PC-3 (cell line): Measurements from ENCODE around the gene FAM81B. TPM values are rescaled to one million over a fixed set of nuclear protein-coding genes. Genes with fewer than 3 reads are reported as not detected.

Experiments used
- ATAC-seq: fragments of 200-7000 bp; cut with Tn5 transposase; 2 replicates; pipeline ENCODE4 v1.9.1; 2020; ENCODE audit warnings: mild to moderate bottlenecking, moderate library complexity
- BruUV-seq: library from RNA; stranded (reverse); fragments of 400-500 nt; replicated peaks from 2 replicates; lab custom pipeline; 2021; lab: Mats Ljungman, UMichigan
- CTCF ChIA-PET: fragments of 300-600 bp; sonication (Branson Sonifier 250); formaldehyde crosslinking; loops from one replicate; lab custom pipeline; 2022; ENCODE audit warnings: antibody characterized with exemption; lab: Charles Lee
- POLR2A ChIA-PET: fragments of 300-600 bp; sonication (Branson Sonifier 250); formaldehyde crosslinking; loops from one replicate; lab custom pipeline; 2022; ENCODE audit warnings: antibody characterized with exemption; ENCODE audit not compliant: unreplicated experiment; lab: Charles Lee
- DNase-seq: peaks from one replicate; pipeline ENCODE4 v3.0.0-alpha.2; 2015
- H2AFZ ChIP-seq: fragments of 300-600 bp; sonication (generic); 2 replicates; pipeline ENCODE4 v1.6.0; 2016; ENCODE audit warnings: antibody characterized with exemption, low read length
- H3F3A ChIP-seq: fragments of 300-600 bp; sonication (generic); one replicate; pipeline ENCODE4 v1.6.0; 2017; ENCODE audit warnings: antibody characterized with exemption, low read length, control low read depth, mild to moderate bottlenecking; ENCODE audit not compliant: unreplicated experiment
- H3K27ac ChIP-seq: fragments of 300-600 bp; sonication (generic); 2 replicates; pipeline ENCODE4 v1.5.1; 2016; ENCODE audit warnings: mild to moderate bottlenecking, low read length
- H3K27me3 ChIP-seq: fragments of 300-600 bp; sonication (generic); 2 replicates; pipeline ENCODE4 v1.6.1; 2016; ENCODE audit warnings: low read length, mixed read lengths
- H3K36me3 ChIP-seq: fragments of 300-600 bp; sonication (generic); 2 replicates; pipeline ENCODE4 v1.6.1; 2016; ENCODE audit warnings: low read depth, mixed run types, low read length, mixed read lengths
- H3K4me1 ChIP-seq: fragments of 300-600 bp; sonication (generic); 2 replicates; pipeline ENCODE4 v1.5.1; 2016; ENCODE audit warnings: low read length; ENCODE audit not compliant: insufficient read depth
- H3K4me2 ChIP-seq: fragments of 300-600 bp; sonication (generic); 2 replicates; pipeline ENCODE4 v1.6.0; 2016; ENCODE audit warnings: low read length
- H3K4me3 ChIP-seq: fragments of 300-600 bp; sonication (generic); 2 replicates; pipeline ENCODE4 v1.5.1; 2016; ENCODE audit warnings: mild to moderate bottlenecking, low read length, mixed read lengths
- H3K79me2 ChIP-seq: fragments of 300-600 bp; sonication (generic); 2 replicates; pipeline ENCODE4 v1.6.1; 2017; ENCODE audit warnings: low read length, mixed read lengths
- H3K9ac ChIP-seq: fragments of 300-600 bp; sonication (generic); 2 replicates; pipeline ENCODE4 v1.6.0; 2016; ENCODE audit warnings: mild to moderate bottlenecking, low read length
- H3K9me2 ChIP-seq: fragments of 300-600 bp; sonication (generic); replicated peaks from 2 replicates; pipeline ENCODE4 v1.6.1; 2016; ENCODE audit warnings: mixed run types, low read length, mixed read lengths
- H3K9me3 ChIP-seq: fragments of 300-600 bp; sonication (generic); 2 replicates; pipeline ENCODE4 v1.6.1; 2016; ENCODE audit warnings: low read length, mixed read lengths
- H4K20me1 ChIP-seq: fragments of 300-600 bp; sonication (generic); 2 replicates; pipeline ENCODE4 v1.6.1; 2016; ENCODE audit warnings: low read length, mixed read lengths
- CTCF ChIP-seq: fragments of 300-600 bp; sonication (generic); conservative IDR thresholded peaks from 2 replicates; pipeline ENCODE4 v1.5.1; 2017; ENCODE audit warnings: antibody characterized with exemption, low read depth, mild to moderate bottlenecking, low read length
- EZH2 ChIP-seq: fragments of 300-600 bp; sonication (generic); IDR thresholded peaks from one replicate; pipeline ENCODE4 v1.6.1; 2017; ENCODE audit warnings: antibody characterized with exemption, mild to moderate bottlenecking, low read length; ENCODE audit not compliant: unreplicated experiment
- EZH2phosphoT487 ChIP-seq: fragments of 300-600 bp; sonication (generic); IDR thresholded peaks from 2 replicates; pipeline ENCODE4 v1.6.1; 2018; ENCODE audit warnings: mild to moderate bottlenecking, antibody characterized with exemption, low read length, borderline replicate concordance
- intact Hi-C: fragments of 100-400 bp; cut with micrococcal nuclease; formaldehyde crosslinking; loops from 2 replicates; pipeline ENCODE4 v1.9.0; 2023
- total RNA-seq: library from RNA; depleted of rRNA; stranded (reverse); fragments of >200 nt; gene quantifications from 2 replicates; pipeline ENCODE4 v1.2.3, GENCODE V29; 2014

Gene FAM81B
- total RNA-seq, 1 experiment from 2014 or later = not detected

GRCh38 chr5:95350631-95351030, 40.5 kb upstream of the FAM81B start:
- no peak overlapping the region for H3K4me2 ChIP-seq
- peaks cover 7% of the 10 kb centered on the region; the same call in 1 of the 2 replicates for H3K27me3 ChIP-seq
- H3K79me2 ChIP-seq = no peaks in the 10 kb centered on the region
- no peaks in the 10 kb centered on the region for H3K4me1 ChIP-seq
- BruUV-seq = no TSS peak
- H2AFZ ChIP-seq = no peak overlapping the region
- H3K4me3 ChIP-seq = no peak overlapping the region
- H3K36me3 ChIP-seq = no peaks in the 10 kb centered on the region
- intact Hi-C loops = no loop called here
- H4K20me1 ChIP-seq = no peaks in the 10 kb centered on the region
- H3K27ac ChIP-seq = no peak overlapping the region
- DNase-seq (no peak), ATAC-seq (no peak)
- no peak overlapping the region for H3K9ac ChIP-seq
- ChIA-PET POLR2A (no interaction called here), CTCF (no interaction called here)
- H3K9me3 ChIP-seq = no peaks in the 10 kb centered on the region
- no peak for TF ChIP-seq EZH2phosphoT487
- TF ChIP-seq EZH2 = no peak
- TF ChIP-seq CTCF = no peak
- H3K9me2 ChIP-seq = no peaks in the 10 kb centered on the region
- no peaks in the 10 kb centered on the region for H3F3A ChIP-seq

DNA sequence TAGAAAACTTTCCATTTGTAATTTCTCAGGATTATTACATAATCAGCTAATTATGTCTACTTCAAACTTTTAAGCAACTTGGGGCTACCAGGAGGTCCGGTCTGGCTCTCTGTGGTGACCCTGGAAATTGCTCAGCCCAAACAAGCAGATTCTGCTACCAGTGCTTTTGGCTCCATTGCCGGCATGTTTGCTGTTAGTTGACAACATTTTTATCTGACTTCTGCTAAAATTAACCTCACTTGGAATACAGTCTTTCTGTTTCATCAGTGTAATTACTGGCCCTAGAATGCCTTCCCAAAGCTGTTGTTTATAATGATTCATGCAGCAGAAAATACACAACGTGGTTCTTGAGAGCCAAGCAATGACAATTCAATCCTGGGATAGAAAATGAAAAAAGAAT, 38.5 kb upstream of the FAM81B start:
- Histone ChIP-seq H3F3A (no peaks in the 10 kb centered on the region), H3K4me2 (no peak overlapping the region), H3K9me3 (no peaks in the 10 kb centered on the region), H3K4me3 (no peak overlapping the region), H3K9ac (no peak overlapping the region), H3K9me2 (no peaks in the 10 kb centered on the region), H3K79me2 (no peaks in the 10 kb centered on the region), H3K27ac (no peak overlapping the region), H4K20me1 (no peaks in the 10 kb centered on the region), H3K27me3 (peaks cover 8% of the 10 kb centered on the region), H3K36me3 (no peaks in the 10 kb centered on the region), H2AFZ (no peak overlapping the region), H3K4me1 (no peaks in the 10 kb centered on the region)
- CTCF ChIA-PET = no interaction called here
- BruUV-seq = no TSS peak
- POLR2A ChIA-PET = no interaction called here
- no peak for TF ChIP-seq EZH2phosphoT487
- no peak for TF ChIP-seq EZH2
- TF ChIP-seq CTCF = no peak
- ATAC-seq (no peak), DNase-seq (no peak)
- intact Hi-C loops = no loop called here

- Histone ChIP-seq H3F3A (no peaks in the 10 kb centered on the region), H3K4me3 (no peak overlapping the region), H4K20me1 (no peaks in the 10 kb centered on the region), H3K9me2 (no peaks in the 10 kb centered on the region), H3K79me2 (no peaks in the 10 kb centered on the region), H3K27me3 (peaks cover 7% of the 10 kb centered on the region), H2AFZ (no peak overlapping the region), H3K36me3 (no peaks in the 10 kb centered on the region), H3K4me2 (no peak overlapping the region), H3K27ac (no peak overlapping the region), H3K9me3 (no peaks in the 10 kb centered on the region), H3K9ac (no peak overlapping the region), H3K4me1 (no peaks in the 10 kb centered on the region)
- POLR2A ChIA-PET = no interaction called here
- ATAC-seq = no peak
- no TSS peak for BruUV-seq
- CTCF ChIA-PET = no interaction called here
- no peak for DNase-seq
- TF ChIP-seq EZH2phosphoT487 (no peak), CTCF (no peak), EZH2 (no peak)
- intact Hi-C loops = no loop called here
These were observed 32.8 kb upstream of the FAM81B start for GRCh38 chr5:95358320-95358719.
